GM12878 (cell line): ENCODE measurements around the gene BCKDHB.

Source experiments
- NFIC ChIP-seq: IDR thresholded peaks from 2 replicates; pipeline ENCODE4 v1.6.1; 2012; ENCODE audit warnings: low read depth, mild to moderate bottlenecking, inconsistent platforms, low read length, moderate library complexity
- POLR2AphosphoS5 ChIP-seq: IDR thresholded peaks from 2 replicates; pipeline ENCODE4 v1.6.1; 2011; ENCODE audit warnings: mild to moderate bottlenecking, low read length, inconsistent platforms

DNA sequence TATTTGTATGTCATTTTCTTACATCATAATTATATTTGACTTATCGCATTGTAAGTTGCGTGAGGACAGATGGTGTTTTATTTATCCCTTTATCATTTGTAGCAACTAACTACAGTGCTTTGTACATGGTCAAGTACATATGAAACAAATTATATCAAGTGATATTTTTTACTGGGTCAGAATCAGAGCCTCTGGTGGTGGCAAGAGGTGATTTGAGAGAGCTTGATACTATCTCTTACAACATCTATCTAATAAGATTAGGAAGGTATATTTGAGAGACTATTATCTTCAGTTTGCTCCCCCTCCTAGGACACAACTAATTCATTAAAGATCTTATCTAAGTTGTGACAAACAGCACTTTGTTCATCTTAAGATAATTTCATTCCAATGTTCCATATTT is 47.7 kb downstream of the BCKDHB start:
- TF ChIP-seq NFIC (no peak), POLR2AphosphoS5 (no peak)
